NCI-H2227 treated with DMSO at 0.1 percent for 48 hours (cell line): ENCODE measurements around the gene GFI1.
"Not testable (repeated sequence)": the region's sequence is repeated elsewhere in the genome, so short reads cannot be mapped to it uniquely, and the experiment has no call there.

ENCODE experiments used
- DNase-seq: peaks from one replicate; lab custom pipeline; 2025; lab: John Stamatoyannopoulos, UW

Gene GFI1

GRCh38 chr1:92464588-92465255 is 22.0 kb downstream of the GFI1 start:
- DNase-seq = no peak

GRCh38 chr1:92461364-92462097 is 25.2 kb downstream of the GFI1 start:
- DNase-seq = peak; percentile 8

DNA sequence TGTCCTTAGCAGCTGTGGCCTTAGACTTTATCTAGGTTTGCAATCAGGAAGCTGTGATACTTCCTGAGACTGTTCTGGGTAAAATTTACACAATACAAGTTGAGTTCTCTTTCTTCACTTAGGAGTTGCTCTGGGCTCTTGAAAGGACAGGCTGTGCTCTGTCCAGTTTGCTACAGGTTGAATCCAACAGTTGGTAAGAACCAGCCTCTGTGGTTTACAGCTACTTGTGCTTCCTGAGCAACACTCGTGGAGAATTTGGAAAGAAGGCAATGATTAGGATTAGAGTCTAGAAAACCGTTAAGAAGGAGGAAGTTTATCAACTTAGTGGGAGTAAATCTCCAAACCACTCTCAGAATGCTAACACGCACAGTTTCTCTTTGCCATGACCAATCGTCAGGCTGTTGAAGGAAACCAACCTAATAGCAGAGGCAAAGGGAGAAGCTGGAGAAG is 26.8 kb downstream of the GFI1 start:
- DNase-seq = no peak

DNA sequence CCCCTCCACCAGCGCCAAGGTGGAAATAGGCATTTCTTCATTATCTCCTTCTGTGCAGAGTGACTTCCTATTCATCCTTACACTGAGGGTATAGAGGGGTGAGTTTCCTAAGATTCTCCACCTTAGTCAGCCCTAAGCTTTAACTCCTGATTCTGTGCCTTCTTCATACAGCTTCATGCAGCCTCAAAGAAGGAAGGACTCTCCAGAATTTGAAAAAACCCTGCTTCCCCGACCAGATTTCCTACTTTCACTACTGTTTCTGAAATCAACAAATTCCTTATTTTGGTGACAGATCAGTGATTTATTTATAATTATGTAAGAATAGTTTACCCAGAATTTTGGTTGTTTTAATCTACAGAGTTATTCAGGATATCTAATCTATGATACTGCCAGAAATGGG is 28.6 kb downstream of the GFI1 start:
- DNase-seq = no peak

- no peak for DNase-seq
Measured at GRCh38 chr1:92447976-92448375, 38.7 kb downstream of the GFI1 start.

DNA sequence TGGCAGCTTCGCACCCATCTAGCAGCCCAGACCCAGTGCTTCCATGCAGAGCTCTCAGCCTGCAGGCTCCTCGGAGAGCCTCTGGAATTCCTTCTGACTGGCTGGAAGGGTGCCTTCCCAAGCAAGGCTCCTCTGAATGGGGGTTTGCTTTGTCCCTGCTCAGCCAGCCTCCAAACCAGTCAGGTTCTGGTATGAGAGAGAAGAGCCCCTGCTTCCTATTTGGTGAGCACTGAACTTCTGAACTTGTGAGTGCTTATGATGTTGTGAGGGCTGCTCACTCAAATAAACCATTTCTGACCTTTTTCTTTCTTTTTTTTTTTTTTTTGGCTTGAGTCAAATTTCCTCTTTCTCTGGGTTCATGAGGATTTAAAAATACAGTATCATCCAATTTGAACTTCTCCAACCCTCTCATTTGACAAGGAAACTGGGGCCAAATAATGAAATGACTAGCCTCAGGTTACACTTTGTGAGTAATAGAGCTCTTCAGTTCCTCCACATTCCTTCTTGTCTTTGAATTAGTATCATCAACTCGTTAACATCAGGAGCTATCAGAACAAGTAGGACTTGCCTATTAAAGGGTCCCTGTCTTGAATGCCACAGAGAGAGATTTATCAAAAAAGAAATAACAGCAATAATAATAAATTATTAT is 39.6 kb downstream of the GFI1 start:
- no peak for DNase-seq

DNA sequence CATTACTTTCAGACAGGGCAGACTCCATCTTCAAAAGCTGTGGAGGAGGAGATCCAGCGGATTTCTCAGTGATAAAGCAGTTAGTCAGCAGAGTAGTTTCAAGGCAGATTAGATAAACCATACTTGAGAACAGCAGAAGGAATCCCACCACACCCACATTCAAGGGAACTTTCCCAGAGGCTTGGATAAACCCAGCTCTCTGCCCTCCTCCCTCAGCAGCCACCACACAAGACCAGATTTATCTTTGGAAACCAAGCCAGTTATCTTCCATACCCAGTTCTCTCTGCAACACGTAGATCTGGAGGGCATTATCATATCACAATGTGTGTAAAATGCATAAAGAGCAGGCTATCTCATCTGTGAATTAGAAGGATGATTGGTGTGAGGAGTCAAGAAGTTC is 40.2 kb downstream of the GFI1 start:
- no peak for DNase-seq

DNA sequence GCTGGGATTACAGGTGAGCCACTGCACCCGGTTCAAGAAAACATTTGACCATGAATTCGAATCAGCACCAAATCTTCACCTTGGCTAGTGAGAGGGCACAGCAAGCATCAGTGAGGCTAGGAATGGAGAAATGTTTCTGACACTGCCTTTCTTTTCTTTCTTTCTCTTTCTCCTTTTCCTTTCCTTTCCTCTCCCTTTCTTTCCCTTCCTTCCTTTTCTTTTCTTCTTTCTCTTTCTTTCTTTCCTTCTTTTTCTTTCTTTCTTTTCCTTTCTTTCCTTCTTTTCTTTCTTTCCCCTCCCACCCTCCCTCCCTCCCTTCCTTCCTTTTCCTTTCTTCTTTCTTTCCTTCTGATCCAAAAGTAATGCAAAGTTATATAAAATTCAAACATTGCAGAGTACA is 40.9 kb downstream of the GFI1 start:
- no peak for DNase-seq

GRCh38 chr1:92444351-92444750 is 42.4 kb downstream of the GFI1 start:
- no peak for DNase-seq

GRCh38 chr1:92443893-92444292 is 42.8 kb downstream of the GFI1 start:
- DNase-seq = no peak

GRCh38 chr1:92442351-92442750 is 44.4 kb downstream of the GFI1 start:
- DNase-seq = no peak

DNA sequence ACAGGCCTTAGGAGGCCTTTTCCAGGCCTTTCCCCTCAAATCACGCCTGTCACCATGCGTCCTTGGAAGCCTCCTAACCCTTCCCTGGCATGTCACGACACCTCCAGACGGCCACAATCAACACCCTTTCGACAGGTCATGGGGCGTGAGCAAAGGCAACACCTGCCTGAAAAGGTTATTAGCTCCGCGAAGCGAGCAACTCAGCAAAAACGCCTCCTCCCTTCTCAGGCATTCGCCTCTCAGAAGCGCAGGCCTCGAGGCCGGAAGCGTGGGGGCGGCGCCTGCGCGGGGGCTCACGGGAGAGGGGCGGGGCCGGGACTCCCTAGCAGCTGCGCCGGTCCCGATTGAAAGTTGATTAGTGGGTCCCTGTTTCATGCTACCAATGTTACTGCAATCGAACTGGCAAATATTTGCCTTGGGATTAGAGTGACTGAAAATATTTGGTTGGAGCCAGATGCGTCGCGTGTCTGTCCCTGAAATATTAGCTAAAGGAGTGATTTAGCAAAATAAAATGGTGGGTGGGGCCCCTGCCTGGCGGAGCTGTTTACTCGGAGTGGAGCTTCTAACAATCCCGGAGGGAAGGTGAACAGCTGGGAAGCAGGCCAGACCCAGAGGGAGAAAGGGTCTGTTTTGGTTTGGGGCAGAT is 44.9 kb downstream of the GFI1 start:
- DNase-seq = no peak

DNA sequence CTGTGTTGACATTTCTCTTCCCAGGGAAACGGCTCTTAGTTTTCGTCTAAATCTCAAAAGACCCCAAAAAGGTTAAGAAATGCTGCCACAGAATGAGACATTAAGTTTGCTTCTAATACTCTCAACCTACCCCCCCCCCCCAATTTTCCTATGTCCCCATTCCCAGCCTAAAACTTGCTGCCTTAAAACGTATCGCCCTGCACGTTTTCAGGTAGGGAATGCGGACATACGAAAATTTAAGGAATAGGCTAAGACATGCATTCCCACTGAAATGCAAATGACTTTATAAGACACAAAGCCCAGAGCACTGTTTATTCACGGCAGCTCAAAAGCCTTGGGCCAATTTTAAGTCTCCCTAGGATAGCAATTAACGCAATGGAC is 45.4 kb downstream of the GFI1 start:
- no peak for DNase-seq

DNA sequence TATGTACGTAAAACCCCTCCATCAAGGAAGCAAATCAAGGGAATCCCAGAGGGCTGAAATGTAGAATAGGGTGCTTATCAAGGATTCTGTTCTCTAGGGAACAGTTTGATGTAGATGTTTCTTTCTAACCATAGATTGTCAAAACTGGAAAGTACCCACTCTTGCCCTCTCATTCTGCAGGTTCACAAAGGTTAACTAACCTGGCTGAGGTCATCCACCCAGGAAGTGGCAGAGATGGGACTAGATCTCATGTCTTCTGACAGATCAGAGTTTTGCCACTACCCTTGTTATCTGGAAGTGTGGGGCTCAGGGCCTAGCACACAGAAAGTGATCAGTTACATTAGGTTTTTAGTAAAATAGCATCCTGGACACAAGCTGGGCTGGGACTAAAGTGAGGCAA is 47.4 kb downstream of the GFI1 start:
- DNase-seq = no peak

GRCh38 chr1:92434572-92434971 is 52.2 kb downstream of the GFI1 start:
- not testable (repeated sequence) for DNase-seq

DNA sequence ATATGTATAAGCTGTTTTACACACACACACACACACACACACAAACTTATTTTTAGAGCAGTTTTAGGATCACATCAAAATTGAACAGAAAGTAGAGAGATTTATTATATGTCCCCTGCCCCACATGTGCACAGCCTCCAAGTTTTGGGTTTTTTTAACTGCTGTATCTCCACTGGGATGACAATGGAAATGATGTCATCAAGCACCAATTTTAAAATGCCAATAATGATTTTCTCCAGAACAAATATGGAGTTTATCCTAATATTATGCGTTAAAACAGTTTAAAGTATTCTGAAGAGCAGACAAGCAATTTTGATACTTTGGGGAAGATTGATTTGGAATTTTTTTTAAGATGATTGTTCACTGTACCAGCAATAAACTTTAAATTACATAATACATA is 56.7 kb downstream of the GFI1 start:
- DNase-seq = no peak

GRCh38 chr1:92425617-92426016 is 61.1 kb downstream of the GFI1 start:
- DNase-seq = no peak
